ENCODE data around the gene OR5I1. TPM values are rescaled to one million over a fixed set of nuclear protein-coding genes. Genes with fewer than 3 reads are reported as not detected.

OR5I1 gene
- total and polyA plus RNA-seq, 12 donors = not detected

DNA sequence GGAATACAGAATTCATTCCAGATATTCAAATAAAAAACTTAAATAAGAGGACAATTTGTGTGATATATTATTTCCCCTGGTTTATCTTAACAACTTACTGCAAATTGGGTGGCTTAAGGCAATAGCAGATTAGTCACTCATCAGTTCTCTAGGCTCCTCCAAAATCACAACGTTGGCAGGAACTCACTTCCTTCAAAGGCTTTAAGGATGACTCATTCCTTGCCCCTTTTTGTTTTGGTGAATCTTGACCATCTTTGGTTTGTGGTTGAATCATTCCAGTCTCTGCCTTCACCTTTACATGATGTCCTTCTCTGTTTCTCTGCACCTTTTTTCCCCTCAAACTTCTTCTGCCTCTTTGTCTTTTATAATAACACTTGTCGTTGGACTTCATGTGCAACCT, 30.2 kb upstream of the OR5I1 start:
- intact Hi-C loops (cut with DNase I) = no loop called here
- no peak for DNase-seq
- TF ChIP-seq, protein P1, sequence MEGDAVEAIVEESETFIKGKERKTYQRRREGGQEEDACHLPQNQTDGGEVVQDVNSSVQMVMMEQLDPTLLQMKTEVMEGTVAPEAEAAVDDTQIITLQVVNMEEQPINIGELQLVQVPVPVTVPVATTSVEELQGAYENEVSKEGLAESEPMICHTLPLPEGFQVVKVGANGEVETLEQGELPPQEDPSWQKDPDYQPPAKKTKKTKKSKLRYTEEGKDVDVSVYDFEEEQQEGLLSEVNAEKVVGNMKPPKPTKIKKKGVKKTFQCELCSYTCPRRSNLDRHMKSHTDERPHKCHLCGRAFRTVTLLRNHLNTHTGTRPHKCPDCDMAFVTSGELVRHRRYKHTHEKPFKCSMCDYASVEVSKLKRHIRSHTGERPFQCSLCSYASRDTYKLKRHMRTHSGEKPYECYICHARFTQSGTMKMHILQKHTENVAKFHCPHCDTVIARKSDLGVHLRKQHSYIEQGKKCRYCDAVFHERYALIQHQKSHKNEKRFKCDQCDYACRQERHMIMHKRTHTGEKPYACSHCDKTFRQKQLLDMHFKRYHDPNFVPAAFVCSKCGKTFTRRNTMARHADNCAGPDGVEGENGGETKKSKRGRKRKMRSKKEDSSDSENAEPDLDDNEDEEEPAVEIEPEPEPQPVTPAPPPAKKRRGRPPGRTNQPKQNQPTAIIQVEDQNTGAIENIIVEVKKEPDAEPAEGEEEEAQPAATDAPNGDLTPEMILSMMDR (IDR thresholded peaks at IDR 0.05) = no peak
- Histone ChIP-seq H3K4me3 (no peak overlapping the region), H3K9me3 (peaks cover 0 to 6% (median 0%) of the 10 kb centered on the region in 11 donors), H3K27ac (no peak overlapping the region), H3K4me1 (no peaks in the 10 kb centered on the region), H3K36me3 (no peaks in the 10 kb centered on the region), H3K27me3 (no peaks in the 10 kb centered on the region)
- no peak for ATAC-seq
- 63 to 73% methylated on average over 2 of the region's 2 CpGs for WGBS, 2 donors

DNA sequence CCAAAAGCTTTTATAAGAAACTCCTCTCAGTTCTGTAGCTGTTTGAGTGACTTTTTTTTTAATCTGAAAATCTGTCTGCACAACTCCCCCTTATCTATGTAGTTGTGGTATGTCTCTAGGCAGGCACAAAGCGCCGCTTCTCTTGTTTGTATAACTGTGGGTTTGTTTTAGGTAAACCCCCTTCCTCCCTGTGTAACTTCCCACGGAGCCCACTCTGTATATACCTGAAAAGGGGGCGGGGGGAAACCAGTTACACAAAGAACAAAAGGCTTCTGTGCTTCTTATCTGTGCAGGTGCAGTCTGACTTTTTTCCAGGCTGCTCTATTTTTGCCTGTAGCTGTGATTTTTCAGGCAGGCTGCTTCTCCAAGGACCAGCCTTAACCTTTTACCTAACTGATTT, 20.3 kb upstream of the OR5I1 start:
- no peaks in the 10 kb centered on the region for H3K9me3 ChIP-seq
- DNase-seq (no peak), ATAC-seq (no peak)
- TF ChIP-seq, protein P1 (IDR thresholded peaks at IDR 0.05) = no peak
- H3K4me3 ChIP-seq = no peak overlapping the region
- WGBS, 2 donors = 54 to 60% methylated on average over 4 of the region's 4 CpGs
- no peaks in the 10 kb centered on the region for H3K4me1 ChIP-seq
- no peaks in the 10 kb centered on the region for H3K27me3 ChIP-seq
- H3K36me3 ChIP-seq = no peaks in the 10 kb centered on the region
- intact Hi-C loops (cut with DNase I) = no loop called here
- no peak overlapping the region for H3K27ac ChIP-seq

DNA sequence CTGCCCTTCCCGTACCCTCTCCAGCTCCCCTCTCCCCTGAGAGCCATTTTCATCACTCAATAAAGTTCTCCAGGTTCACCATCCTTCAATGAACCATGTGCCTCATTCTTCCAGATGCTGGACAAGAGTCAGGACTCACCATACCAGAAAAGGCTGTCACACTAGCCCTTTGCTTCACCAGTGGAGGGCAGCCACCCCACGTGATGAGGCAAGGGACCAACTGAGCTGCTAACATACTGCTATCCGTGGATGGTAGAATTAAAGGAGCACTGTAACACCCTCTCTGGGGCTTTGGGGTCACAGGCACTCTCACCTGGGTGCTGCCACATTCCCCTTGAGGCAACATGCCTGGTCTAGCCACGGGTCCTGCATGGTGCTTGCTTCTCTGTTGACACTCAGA, 13.1 kb upstream of the OR5I1 start:
- Histone ChIP-seq H3K27me3 (no peaks in the 10 kb centered on the region), H3K4me3 (no peak overlapping the region), H3K4me1 (no peaks in the 10 kb centered on the region), H3K36me3 (no peaks in the 10 kb centered on the region), H3K27ac (no peak overlapping the region), H3K9me3 (no peaks in the 10 kb centered on the region)
- TF ChIP-seq, protein P1 (IDR thresholded peaks at IDR 0.05) = no peak
- DNase-seq (no peak), ATAC-seq (no peak)
- intact Hi-C loops (cut with DNase I) = loop anchor here in 5 of 10 donors (10.0 kb wide), 1 partner anchor 835 kb away; no protein-coding TSS in a partner anchor
- WGBS, 2 donors = 52 to 62% methylated on average over 4 of the region's 4 CpGs

GRCh38 chr11:55942785-55943392, 6.7 kb upstream of the OR5I1 start:
- Histone ChIP-seq H3K27ac (no peak overlapping the region), H3K4me1 (no peaks in the 10 kb centered on the region), H3K4me3 (no peak overlapping the region), H3K27me3 (no peaks in the 10 kb centered on the region), H3K9me3 (no peaks in the 10 kb centered on the region), H3K36me3 (no peaks in the 10 kb centered on the region)
- DNase-seq = no peak
- TF ChIP-seq, protein P1 (IDR thresholded peaks at IDR 0.05) = peak in 7 of 9 donors; percentile 15 to 61 (median 44)
- 1 to 3% methylated on average over 3 of the region's 3 CpGs for WGBS, 2 donors
- ATAC-seq = no peak
- intact Hi-C loops (cut with DNase I) = loop anchor here in 7 of 10 donors (5.0 to 10.0 kb wide), 2 partner anchors 839 to 842 kb away; no protein-coding TSS in a partner anchor
